Neuronal stem cell (in vitro differentiated cells): Measurements from ENCODE around the gene DDI1.

Experiments used
- DNase-seq: peaks from one replicate; pipeline ENCODE4 v3.0.0-alpha.2; 2013; ENCODE audit warnings: low spot score
- H2AFZ ChIP-seq: one replicate; pipeline ENCODE4 v1.6.1; 2013; ENCODE audit warnings: mild to moderate bottlenecking, low read length, inconsistent platforms
- H2AK5ac ChIP-seq: 2 replicates; pipeline ENCODE4 v1.6.1; 2013; ENCODE audit warnings: low read depth, mild to moderate bottlenecking, inconsistent platforms, low read length, moderate library complexity, mixed read lengths
- H2BK120ac ChIP-seq: 2 replicates; pipeline ENCODE4 v1.6.1; 2013; ENCODE audit warnings: low read depth, mild to moderate bottlenecking, inconsistent platforms, low read length, moderate library complexity, mixed read lengths
- H2BK12ac ChIP-seq: one replicate; pipeline ENCODE4 v1.6.1; 2013; ENCODE audit warnings: low read length, inconsistent platforms
- H2BK15ac ChIP-seq: 2 replicates; pipeline ENCODE4 v1.6.1; 2013; ENCODE audit warnings: mild to moderate bottlenecking, low read length, inconsistent platforms, mixed read lengths
- H2BK5ac ChIP-seq: one replicate; pipeline ENCODE4 v1.6.1; 2013; ENCODE audit warnings: inconsistent platforms, mild to moderate bottlenecking, low read length, moderate library complexity
- H3K14ac ChIP-seq: one replicate; pipeline ENCODE4 v1.6.1; 2013; ENCODE audit warnings: low read length, inconsistent platforms
- H3K18ac ChIP-seq: 2 replicates; pipeline ENCODE4 v1.6.1; 2013; ENCODE audit warnings: low read length, inconsistent platforms
- H3K23ac ChIP-seq: 2 replicates; pipeline ENCODE4 v1.6.1; 2013; ENCODE audit warnings: low read depth, mild to moderate bottlenecking, mixed read lengths, low read length, inconsistent platforms; ENCODE audit not compliant: poor library complexity
- H3K27ac ChIP-seq: replicated peaks from 3 replicates; pipeline ENCODE4 v1.5.1; 2013; ENCODE audit warnings: low read length, inconsistent platforms
- H3K27me3 ChIP-seq, 3 experiments: 2 replicates each; pipeline ENCODE4 v1.6.1; 2013; ENCODE audit warnings: low read length in 3 of 3, mild to moderate bottlenecking in 2 of 3, inconsistent platforms in 1 of 3, low read depth in 1 of 3, mixed read lengths in 1 of 3, moderate library complexity in 1 of 3; ENCODE audit not compliant: control insufficient read depth in 3 of 3, insufficient read depth in 3 of 3
- H3K36me3 ChIP-seq, 2 donors: replicated peaks in 1 of 2; 2 replicates each; pipeline ENCODE4 v1.6.1; 2013; ENCODE audit warnings: low read length in 2 of 2; ENCODE audit not compliant: control insufficient read depth in 2 of 2, insufficient read depth in 2 of 2
- H3K4ac ChIP-seq: 2 replicates; pipeline ENCODE4 v1.6.1; 2013; ENCODE audit warnings: inconsistent platforms, mild to moderate bottlenecking, low read length, moderate library complexity
- H3K4me1 ChIP-seq, 2 donors: 1 replicate in 1 of 2; 2 replicates in 1 of 2; pipeline ENCODE4 v1.6.1; 2013; ENCODE audit warnings: low read length in 2 of 2, low read depth in 1 of 2; ENCODE audit not compliant: control insufficient read depth in 2 of 2, insufficient read depth in 1 of 2
- H3K4me2 ChIP-seq: one replicate; pipeline ENCODE4 v1.6.1; 2013; ENCODE audit warnings: mild to moderate bottlenecking, low read length, inconsistent platforms; ENCODE audit not compliant: insufficient read depth, poor library complexity, severe bottlenecking
- H3K4me3 ChIP-seq, 2 donors: 2 replicates each; pipeline ENCODE4 v1.5.1; 2013; ENCODE audit warnings: low read length in 2 of 2, mild to moderate bottlenecking in 2 of 2, inconsistent platforms in 1 of 2, moderate library complexity in 1 of 2
- H3K79me1 ChIP-seq: one replicate; pipeline ENCODE4 v1.6.1; 2013; ENCODE audit warnings: low read depth, mild to moderate bottlenecking, inconsistent platforms, low read length, moderate library complexity
- H3K9ac ChIP-seq: one replicate; pipeline ENCODE4 v1.6.1; 2013; ENCODE audit warnings: mild to moderate bottlenecking, low read depth, low read length, inconsistent platforms; ENCODE audit not compliant: poor library complexity
- H3K9me3 ChIP-seq, 2 donors: replicated peaks in 1 of 2; 2 replicates each; pipeline versions ENCODE3 to v1.6.1; 2013; ENCODE audit warnings: low read length in 2 of 2, mild to moderate bottlenecking in 2 of 2, inconsistent platforms in 1 of 2, low read depth in 1 of 2, mixed read lengths in 1 of 2, moderate library complexity in 1 of 2; ENCODE audit not compliant: control insufficient read depth in 2 of 2, insufficient read depth in 1 of 2
- H4K8ac ChIP-seq: one replicate; pipeline ENCODE4 v1.6.1; 2013; ENCODE audit warnings: low read depth, mild to moderate bottlenecking, inconsistent platforms, low read length, moderate library complexity
- H4K91ac ChIP-seq: one replicate; pipeline ENCODE4 v1.6.1; 2013; ENCODE audit warnings: low read length, low read depth, mild to moderate bottlenecking, inconsistent platforms; ENCODE audit not compliant: poor library complexity
- WGBS, 2 donors: extraction: QIAGEN DNeasy Blood & Tissue Kit; methylation state at CpG; one replicate each; pipeline ENCODE4 v1.1.7; 2013; ENCODE audit warnings: missing lambda C conversion rate in 2 of 2, mixed read lengths in 1 of 2; ENCODE audit not compliant: insufficient read length in 2 of 2, insufficient replicate concordance in 1 of 2; ENCODE audit errors: extremely low coverage in 2 of 2; 5-methylcytosine and 5-hydroxymethylcytosine counted together

The DDI1 gene

DNA sequence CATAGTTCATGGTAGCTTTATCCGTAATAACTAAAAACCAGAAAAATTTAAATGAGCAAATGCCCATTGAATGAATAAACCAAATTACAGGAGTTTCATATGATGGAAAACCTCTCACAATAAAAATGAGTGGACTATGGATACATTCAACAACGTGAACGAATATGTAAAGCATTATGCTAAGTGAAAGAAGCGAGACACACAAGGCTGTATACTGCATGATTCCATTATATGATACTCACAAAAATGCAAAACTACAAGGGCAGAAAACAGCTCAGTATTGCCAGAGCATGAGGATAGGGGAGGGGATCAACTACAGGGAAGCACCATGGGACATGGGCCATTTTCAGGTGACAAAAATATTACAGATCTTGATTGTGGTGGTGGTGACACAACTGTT lies 22.2 kb downstream of the DDI1 start:
- Histone ChIP-seq H2AFZ (no peak overlapping the region), H3K36me3 (no peaks in the 10 kb centered on the region), H3K4me1 (peaks cover 0 to 1% of the 10 kb centered on the region in 2 donors), H2BK5ac (no peak overlapping the region), H3K27ac (no peak overlapping the region), H2BK120ac (no peak overlapping the region), H2AK5ac (no peak overlapping the region), H3K18ac (no peak overlapping the region), H3K14ac (no peak overlapping the region), H3K9me3 (no peaks in the 10 kb centered on the region), H3K23ac (no peak overlapping the region), H3K27me3 (no peaks in the 10 kb centered on the region), H4K91ac (no peak overlapping the region), H4K8ac (no peak overlapping the region), H3K4me3 (no peak overlapping the region), H3K4ac (no peak overlapping the region), H3K4me2 (no peak overlapping the region), H3K79me1 (no peaks in the 10 kb centered on the region), H3K9ac (no peak overlapping the region), H2BK12ac (no peak overlapping the region), H2BK15ac (no peak overlapping the region)
- no CpG with 5 or more reads among the region's 4 CpGs for WGBS, 2 donors
- DNase-seq: no peak

DNA sequence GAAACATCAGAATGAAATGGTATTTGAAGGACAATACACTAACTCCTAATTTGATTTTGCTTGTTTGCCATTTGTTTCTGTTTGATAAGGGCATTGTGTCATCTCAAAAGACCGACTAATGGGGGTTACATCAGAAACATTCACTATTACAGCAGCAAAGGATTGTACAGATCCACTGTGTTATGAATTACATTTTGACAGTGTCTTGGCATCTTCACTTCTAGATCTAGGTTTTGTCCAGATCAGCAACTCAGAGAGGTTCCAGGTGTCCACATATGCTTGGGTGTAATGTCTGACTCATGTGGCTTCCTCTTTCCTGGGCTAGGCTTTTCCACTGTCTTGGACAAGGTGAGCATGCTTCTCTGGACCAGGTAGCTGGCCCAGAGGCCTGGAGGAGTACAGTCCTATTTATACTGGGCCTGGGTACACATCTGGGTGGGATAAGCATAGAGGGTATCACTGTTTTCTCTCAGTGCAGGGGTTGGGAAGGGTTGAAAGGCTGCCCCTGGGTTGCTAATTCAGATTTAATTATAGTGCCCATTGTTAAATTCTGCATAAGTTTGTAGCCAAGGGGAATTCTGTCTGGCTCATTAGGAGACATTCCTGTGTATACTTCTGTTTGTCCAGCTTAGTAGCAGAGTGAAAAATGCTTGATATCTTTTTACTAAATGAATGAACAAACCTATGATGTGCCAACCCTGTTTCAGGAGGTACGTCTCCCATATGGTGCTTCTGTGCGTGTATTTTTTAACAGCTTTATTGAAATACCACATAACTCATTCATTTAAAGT lies 23.8 kb downstream of the DDI1 start:
- whole genome bisulfite sequencing, 2 donors: no CpG with 5 or more reads among the region's 3 CpGs
- no peak overlapping the region for H3K4me2 ChIP-seq
- H2AK5ac ChIP-seq: no peak overlapping the region

DNA sequence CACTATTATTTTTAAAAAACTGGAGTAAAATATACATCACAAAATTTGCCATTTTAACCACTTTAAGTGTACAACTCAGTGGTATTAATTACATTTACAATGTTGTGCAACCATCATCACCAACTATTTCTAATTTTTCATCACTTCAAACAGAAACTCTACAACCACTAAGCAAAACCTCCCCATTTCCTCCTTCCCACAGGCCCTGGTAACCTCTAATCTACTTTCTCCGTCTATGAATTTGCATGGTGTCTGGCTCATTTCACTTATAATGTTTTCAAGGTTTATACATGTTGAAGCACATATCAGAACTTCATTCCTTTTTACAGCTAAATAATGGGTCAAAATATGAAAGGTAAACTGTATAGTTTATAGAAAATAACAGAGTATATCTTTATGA lies 24.4 kb downstream of the DDI1 start:
- Histone ChIP-seq H3K4me1 (peaks cover 0 to 1% of the 10 kb centered on the region in 2 donors), H3K4ac (no peak overlapping the region), H2BK15ac (no peak overlapping the region), H4K8ac (no peak overlapping the region), H3K27ac (no peak overlapping the region), H2BK5ac (no peak overlapping the region), H3K36me3 (no peaks in the 10 kb centered on the region), H3K4me2 (no peak overlapping the region), H4K91ac (no peak overlapping the region), H2AFZ (no peak overlapping the region), H3K27me3 (no peaks in the 10 kb centered on the region), H2BK120ac (no peak overlapping the region), H3K14ac (no peak overlapping the region), H3K9me3 (no peaks in the 10 kb centered on the region), H3K9ac (no peak overlapping the region), H3K79me1 (no peaks in the 10 kb centered on the region), H3K4me3 (no peak overlapping the region), H2AK5ac (no peak overlapping the region), H3K23ac (no peak overlapping the region), H3K18ac (no peak overlapping the region), H2BK12ac (no peak overlapping the region)
- no CpG with 5 or more reads among the region's 1 CpG for WGBS, 2 donors
- DNase-seq: no peak

More for the DNA sequence above, 23.8 kb downstream of the DDI1 start:
- no peak overlapping the region for H3K23ac ChIP-seq
- H4K91ac ChIP-seq: no peak overlapping the region
- H3K36me3 ChIP-seq: no peaks in the 10 kb centered on the region
- no peak overlapping the region for H2BK15ac ChIP-seq
- no peaks in the 10 kb centered on the region for H3K27me3 ChIP-seq
- no peak overlapping the region for H2BK120ac ChIP-seq
- no peak overlapping the region for H2BK12ac ChIP-seq
- no peaks in the 10 kb centered on the region for H3K79me1 ChIP-seq
- no peak overlapping the region for H2BK5ac ChIP-seq
- no peak for DNase-seq
- no peak overlapping the region for H3K27ac ChIP-seq
- no peak overlapping the region for H3K4ac ChIP-seq
- H2AFZ ChIP-seq: no peak overlapping the region
- H3K4me3 ChIP-seq: no peak overlapping the region
- H3K9me3 ChIP-seq: no peaks in the 10 kb centered on the region
- H3K14ac ChIP-seq: no peak overlapping the region
- H4K8ac ChIP-seq: no peak overlapping the region
- H3K9ac ChIP-seq: no peak overlapping the region
- no peak overlapping the region for H3K18ac ChIP-seq
- H3K4me1 ChIP-seq: peaks cover 0 to 1% of the 10 kb centered on the region in 2 donors

DNA sequence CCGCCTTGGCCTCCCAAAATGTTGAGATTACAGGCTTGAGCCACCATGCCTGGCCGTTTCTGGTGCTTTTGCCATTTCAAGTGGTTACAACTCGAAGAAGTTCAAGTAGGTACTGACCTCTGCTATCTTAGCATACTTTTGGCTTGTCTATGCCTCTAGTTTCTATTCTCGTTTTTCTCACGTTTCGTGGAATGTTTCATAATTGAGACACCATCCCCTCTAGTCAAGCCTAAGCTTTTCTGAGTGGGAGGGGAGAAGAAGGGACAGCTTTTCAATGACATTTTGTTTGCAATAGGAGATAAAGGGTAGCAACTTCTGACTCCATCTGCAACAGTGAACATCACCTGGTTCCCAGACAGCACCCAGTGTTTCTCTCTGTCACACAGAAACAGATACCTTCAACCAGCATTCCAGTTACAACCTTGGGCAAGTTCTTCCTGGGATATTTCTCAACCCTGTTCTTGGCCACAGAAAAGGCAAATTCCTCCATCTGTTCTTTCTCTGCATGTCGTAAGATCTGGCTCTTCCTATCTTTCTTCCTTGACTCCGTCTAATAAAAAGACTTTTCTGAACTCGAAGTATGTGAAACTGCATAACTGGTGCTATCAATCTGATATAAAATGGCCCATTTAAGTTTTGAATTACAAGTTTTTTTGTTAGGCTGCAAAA lies 25.5 kb downstream of the DDI1 start:
- Histone ChIP-seq H3K79me1 (no peaks in the 10 kb centered on the region), H2BK120ac (no peak overlapping the region), H3K27ac (no peak overlapping the region), H2BK15ac (no peak overlapping the region), H3K23ac (no peak overlapping the region), H3K4me3 (no peak overlapping the region), H2AFZ (no peak overlapping the region), H3K9me3 (no peaks in the 10 kb centered on the region), H3K9ac (no peak overlapping the region), H2BK5ac (no peak overlapping the region), H3K4ac (no peak overlapping the region), H4K8ac (no peak overlapping the region), H4K91ac (no peak overlapping the region), H3K27me3 (no peaks in the 10 kb centered on the region), H2BK12ac (no peak overlapping the region), H3K36me3 (no peaks in the 10 kb centered on the region), H2AK5ac (no peak overlapping the region), H3K14ac (no peak overlapping the region), H3K18ac (no peak overlapping the region), H3K4me1 (peaks cover 0 to 1% of the 10 kb centered on the region in 2 donors), H3K4me2 (no peak overlapping the region)
- DNase-seq: no peak
- no CpG with 5 or more reads among the region's 9 CpGs for WGBS, 2 donors
